ENCODE results near the gene WDFY4.

The WDFY4 gene

GRCh38 chr10:48797830-48798229 is 113.2 kb downstream of the WDFY4 start:
- no peak for DNase-seq

GRCh38 chr10:48798481-48799254 is 114.0 kb downstream of the WDFY4 start:
- no peak for DNase-seq

- DNase-seq = no peak
Observed at GRCh38 chr10:48799341-48800006, 114.8 kb downstream of the WDFY4 start.

GRCh38 chr10:48800007-48800675 is 115.5 kb downstream of the WDFY4 start:
- DNase-seq = no peak

GRCh38 chr10:48801001-48801421 is 116.3 kb downstream of the WDFY4 start:
- DNase-seq = no peak

- DNase-seq = no peak
Observed at GRCh38 chr10:48802611-48803071, 118.0 kb downstream of the WDFY4 start.

- no peak for DNase-seq
Observed at GRCh38 chr10:48803801-48804584, 119.3 kb downstream of the WDFY4 start.

GRCh38 chr10:48804740-48805182 is 120.1 kb downstream of the WDFY4 start:
- DNase-seq = peak; percentile 41

- no peak for DNase-seq
Observed at GRCh38 chr10:48805411-48805810, 120.7 kb downstream of the WDFY4 start.

GRCh38 chr10:48805848-48806247 is 121.2 kb downstream of the WDFY4 start:
- peak; percentile 21 for DNase-seq

- no peak for DNase-seq
Observed at GRCh38 chr10:48806342-48806741, 121.7 kb downstream of the WDFY4 start.

GRCh38 chr10:48807791-48808470 is 123.3 kb downstream of the WDFY4 start:
- DNase-seq = no peak

- DNase-seq = no peak
Observed at GRCh38 chr10:48809261-48809660, 124.6 kb downstream of the WDFY4 start.

- DNase-seq = no peak
Observed at GRCh38 chr10:48811461-48811860, 126.8 kb downstream of the WDFY4 start.

GRCh38 chr10:48811917-48812316 is 127.2 kb downstream of the WDFY4 start:
- no peak for DNase-seq

GRCh38 chr10:48813291-48813690 is 128.6 kb downstream of the WDFY4 start:
- DNase-seq = no peak

- no peak for DNase-seq
Observed at GRCh38 chr10:48813825-48814224, 129.2 kb downstream of the WDFY4 start.

GRCh38 chr10:48814933-48815332 is 130.3 kb downstream of the WDFY4 start:
- DNase-seq = no peak

- no peak for DNase-seq
Observed at GRCh38 chr10:48817141-48817540, 132.5 kb downstream of the WDFY4 start.

GRCh38 chr10:48818081-48818480 is 133.4 kb downstream of the WDFY4 start:
- no peak for DNase-seq

GRCh38 chr10:48818861-48819520 is 134.3 kb downstream of the WDFY4 start:
- no peak for DNase-seq

- no peak for DNase-seq
Observed at GRCh38 chr10:48819783-48820182, 135.1 kb downstream of the WDFY4 start.
